ENCODE results near the gene TMPRSS3. TPM values are rescaled to one million over a fixed set of nuclear protein-coding genes. Genes with fewer than 3 reads are reported as not detected.

Gene TMPRSS3
- total RNA-seq, 1 donor from 2014 or later: not detected

DNA sequence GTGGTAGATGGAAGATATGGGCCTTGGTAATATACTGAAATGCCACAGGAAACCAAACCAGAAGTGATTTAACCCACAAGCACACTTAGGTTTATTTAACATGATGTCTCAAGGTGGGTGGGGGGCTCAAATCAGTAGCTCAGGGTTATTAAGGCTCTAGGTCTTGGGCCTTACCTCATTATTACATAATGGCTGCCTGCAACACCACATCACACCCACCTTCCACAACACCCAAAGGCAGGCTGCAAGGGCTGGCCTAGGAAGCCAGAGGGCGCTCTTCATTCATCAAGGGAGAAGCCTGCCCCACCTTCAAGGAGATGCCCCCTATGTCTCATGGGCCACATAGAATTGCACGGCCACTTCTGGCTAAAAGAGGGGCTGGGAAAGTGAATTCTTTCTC lies 35.5 kb downstream of the TMPRSS3 start:
- intact Hi-C loops (cut with DNase I): no loop called here

DNA sequence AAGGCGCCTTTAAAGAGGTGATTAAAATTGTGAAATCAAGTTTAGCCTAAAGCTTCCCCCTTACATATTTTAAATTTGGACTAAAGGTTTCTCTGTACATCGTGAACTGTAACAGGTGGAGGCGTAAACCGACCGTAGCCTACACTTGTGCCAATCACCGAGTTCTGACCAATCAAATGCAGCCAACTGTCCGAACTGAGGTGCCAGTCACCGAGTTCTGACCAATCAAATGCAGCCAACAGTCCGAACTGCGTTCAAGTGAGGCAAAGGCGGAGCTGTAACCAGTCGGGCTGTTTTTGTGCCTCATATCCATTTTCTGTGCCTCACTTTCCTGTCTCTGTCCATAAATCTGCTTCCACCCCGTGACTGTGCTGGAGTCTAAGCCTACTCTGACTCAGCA lies 36.9 kb downstream of the TMPRSS3 start:
- intact Hi-C loops (cut with DNase I): no loop called here

More for the DNA sequence above, 35.5 kb downstream of the TMPRSS3 start:
- no peak for DNase-seq (ENCODE audit: low spot score)

DNA sequence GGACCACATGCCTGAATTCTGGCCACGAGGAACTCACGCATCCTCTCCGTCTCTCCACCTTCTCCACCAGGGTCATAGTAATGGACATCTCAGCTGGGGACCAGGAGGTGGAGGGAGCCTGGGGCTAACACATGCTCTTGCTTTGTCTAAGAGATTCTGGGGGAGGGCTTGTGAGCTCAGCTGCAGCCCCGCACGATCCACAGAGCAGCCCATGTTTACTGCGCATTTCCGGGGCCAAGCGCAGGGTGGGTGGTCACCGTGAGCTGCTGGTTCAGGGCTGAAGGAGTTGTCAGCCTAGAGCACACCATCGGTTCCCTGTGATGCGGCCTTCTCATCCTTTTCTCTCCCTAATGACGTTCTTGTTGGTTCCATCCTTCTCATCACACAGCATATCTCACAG lies 37.6 kb downstream of the TMPRSS3 start:
- DNase-seq (ENCODE audit: low spot score): no peak
- intact Hi-C loops (cut with DNase I): no loop called here

More for the DNA sequence above, 36.9 kb downstream of the TMPRSS3 start:
- DNase-seq (ENCODE audit: low spot score): no peak

DNA sequence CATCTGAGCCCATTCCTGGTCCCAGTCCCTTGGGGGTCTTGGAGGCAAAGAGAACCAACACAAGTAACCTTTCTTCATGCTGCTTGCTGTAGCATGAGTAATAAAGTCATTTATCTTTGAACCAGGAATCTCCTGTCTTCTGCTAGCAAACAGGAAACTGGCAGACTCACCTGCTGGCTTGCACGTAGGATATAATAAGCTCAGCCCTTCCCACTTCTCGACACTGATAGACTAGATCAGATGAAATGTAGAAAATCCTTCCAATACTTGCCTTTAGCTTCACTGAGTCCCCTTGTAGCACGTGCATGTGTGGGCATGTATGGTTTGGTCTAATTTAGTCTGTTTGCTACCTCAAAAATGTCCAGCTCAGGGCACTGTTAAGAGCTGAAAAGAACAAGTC lies 38.5 kb downstream of the TMPRSS3 start:
- intact Hi-C loops (cut with DNase I): no loop called here
- DNase-seq (ENCODE audit: low spot score): no peak

DNA sequence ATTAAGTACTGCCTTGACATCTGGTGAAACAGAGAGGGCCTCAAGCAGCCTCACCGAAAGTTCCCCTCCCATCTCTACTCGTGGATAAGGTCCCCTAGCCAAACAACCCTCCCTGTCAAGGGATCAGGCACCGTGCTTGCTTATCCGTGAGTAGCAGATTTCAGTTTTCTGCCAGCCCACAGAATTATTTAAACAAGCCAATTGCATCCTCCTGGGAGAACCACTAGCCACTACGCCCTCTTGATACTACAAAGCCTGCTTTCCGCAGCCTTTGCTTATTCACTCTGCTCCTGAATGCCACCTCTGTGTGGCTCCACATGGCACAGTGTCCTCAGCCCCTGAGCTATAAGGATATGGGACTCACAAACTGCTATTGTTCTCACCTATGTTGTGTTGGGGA lies 39.2 kb downstream of the TMPRSS3 start:
- intact Hi-C loops (cut with DNase I): no loop called here
- DNase-seq (ENCODE audit: low spot score): peak; percentile 9

DNA sequence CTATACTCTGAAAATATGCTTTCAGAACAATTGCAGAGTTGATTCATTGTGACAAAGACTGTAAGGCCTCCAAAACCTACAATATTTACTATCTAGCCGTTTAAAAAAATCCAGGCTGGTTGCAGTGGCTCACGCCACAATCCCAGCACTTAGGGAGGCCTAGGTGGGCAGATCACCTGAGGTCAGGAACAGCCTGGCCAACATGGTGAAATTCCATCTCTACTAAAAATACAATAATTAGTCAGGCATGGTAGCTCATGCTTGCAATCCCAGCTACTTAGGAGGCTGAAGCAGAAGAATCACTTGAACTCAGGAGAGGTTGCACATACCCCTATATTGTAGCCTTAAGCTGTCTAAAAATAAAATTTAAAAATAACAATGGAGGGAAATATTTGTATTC lies 39.8 kb downstream of the TMPRSS3 start:
- no peak for DNase-seq (ENCODE audit: low spot score)
- intact Hi-C loops (cut with DNase I): no loop called here

DNA sequence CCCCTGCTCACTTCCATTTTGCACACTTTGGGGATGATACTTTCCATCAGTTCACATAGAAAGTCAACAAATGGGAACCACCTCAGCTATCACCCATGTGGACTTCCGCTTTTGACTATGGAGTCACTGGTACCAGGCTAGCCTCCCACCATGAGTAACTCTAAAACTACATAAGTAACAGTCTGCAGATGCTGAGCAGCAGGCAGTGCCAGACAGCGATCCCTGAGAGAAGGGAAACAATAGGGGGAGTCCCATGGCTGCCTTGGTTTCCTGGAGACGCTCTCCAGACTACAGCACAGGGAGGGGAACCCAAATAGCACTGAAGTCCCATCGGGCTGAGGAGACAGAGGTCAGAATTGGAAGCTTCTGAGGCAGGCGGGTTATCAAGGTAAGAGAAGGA lies 42.2 kb downstream of the TMPRSS3 start:
- intact Hi-C loops (cut with DNase I): no loop called here
- DNase-seq (ENCODE audit: low spot score): no peak

DNA sequence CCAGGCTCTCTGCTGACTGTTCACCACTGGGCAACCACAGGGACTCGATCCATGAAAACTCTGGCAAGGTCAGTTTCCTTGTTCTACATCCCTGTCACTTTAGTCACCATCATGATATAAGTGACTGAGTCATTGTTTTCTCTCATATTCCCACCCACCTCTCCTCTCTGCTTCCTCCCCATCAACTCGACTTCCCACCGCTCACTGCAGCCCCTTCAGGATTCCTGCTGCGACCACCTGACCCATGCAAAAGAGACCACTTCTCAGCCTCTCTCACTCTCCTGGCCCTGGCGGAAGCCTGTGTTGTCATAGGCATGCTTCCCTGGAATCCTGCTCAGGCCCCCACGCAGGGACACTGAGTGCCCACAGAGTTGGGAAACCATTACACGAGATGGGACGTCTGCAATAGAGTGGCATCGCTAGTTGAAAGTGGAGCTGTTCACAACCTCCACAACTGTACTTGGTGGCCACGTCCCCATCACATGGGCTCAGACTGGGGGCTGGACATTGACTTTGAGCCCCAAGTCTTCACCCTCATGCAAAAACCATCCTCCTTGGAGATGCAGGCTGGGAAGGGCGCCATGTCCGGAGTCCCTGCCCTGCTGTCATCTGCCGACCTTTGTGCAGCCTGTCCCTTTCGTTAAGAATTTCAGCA lies 43.3 kb downstream of the TMPRSS3 start:
- intact Hi-C loops (cut with DNase I): no loop called here
- DNase-seq (ENCODE audit: low spot score): no peak

DNA sequence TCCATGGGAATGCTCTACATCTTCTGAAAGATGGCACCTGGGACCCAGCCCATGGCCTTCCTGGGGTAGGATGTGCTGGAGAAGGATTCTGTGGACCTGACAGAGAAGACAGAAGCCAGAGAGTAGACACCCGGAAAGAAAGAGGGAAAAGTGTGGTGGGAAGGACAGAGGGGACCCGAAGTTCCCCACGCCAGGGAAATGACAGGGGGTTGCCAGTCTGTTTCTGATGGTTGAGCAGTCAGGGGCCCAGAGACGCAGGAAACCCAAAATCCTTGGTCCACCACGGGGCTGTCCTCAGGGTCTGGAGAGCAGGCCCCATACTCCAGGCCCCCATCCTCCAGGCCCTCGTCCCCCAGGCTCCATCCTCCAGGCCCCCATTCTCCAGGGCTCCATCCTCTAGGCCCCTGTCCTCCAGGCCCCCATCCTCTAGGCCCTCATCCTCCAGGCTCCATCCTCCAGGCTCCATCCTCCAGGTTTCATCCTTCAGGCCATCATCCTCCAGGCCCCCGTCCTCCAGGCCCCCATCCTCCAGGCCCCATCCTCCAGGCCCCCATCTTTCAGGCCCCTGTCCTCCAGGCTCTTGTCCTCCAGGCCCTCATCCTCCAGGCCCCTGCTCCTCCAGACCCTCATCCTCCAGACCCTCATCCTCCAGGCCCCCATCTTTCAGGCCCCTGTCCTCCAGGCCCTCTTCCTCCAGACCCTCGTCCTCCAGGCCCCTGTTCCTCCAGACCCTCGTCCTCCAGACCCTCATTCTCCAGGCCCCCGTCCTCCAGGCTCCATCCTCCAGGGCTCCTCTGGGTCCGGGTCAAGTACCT lies 44.0 kb downstream of the TMPRSS3 start:
- intact Hi-C loops (cut with DNase I): no loop called here
- DNase-seq (ENCODE audit: low spot score): no peak

DNA sequence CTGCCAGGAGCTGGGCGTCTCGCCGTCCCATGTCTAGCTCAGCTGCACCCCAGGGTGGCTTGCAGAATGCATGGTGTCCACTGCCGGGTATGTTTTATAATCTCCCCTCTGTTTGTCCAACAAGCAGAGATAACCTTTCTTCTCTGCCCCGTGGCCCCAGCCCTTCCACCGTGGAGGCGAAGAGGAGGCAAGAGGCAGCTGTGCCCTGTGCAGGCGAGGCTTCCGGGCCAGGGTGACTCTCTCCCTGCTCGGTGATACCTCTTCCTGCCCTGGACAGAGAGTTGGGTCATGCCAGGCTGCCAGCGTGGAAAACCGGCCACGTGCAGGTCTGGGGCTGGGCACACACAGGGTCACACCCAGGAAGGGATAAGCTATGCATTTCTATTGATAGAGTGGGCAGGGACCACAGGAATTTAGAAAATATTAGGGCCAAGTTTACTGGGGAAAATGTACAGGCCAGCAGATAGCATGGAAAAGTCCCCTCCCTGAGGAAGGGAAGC lies 44.9 kb downstream of the TMPRSS3 start, which contains the start of gene TFF2:
Gene TFF2 (minus strand): TSS at position 68 of the 500 bp plus-strand sequence. CDS start 37 bp downstream, at position 31.
- DNase-seq (ENCODE audit: low spot score): no peak
- intact Hi-C loops (cut with DNase I): no loop called here

DNA sequence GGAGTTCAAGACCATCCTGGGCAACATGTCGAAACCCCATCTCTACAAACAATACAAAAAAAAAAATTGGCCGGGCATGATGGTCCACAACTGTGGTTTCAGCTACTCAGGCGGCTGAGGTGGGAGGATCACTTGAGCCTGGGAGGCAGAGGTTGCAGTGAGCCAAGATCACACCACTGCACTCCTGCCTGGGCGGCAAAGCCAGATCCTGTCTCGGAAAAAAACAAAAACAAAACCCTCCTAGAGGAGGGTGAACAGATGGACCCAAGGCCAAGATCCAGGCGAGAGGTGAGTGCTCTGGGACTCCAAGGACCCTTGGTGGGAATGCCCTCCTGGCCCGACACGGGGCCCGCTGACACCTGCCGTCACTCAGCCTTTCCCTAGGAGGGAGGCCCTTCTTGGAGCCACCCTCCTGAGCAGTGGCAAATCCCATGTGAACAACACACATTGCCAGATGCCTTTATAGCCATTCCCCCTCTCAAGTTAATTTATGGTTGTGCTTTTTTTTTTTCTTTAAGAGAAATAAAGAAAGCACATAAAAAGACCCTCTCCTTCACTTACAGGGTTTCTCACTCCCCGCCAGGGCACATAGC lies 45.4 kb downstream of the TMPRSS3 start:
- intact Hi-C loops (cut with DNase I): no loop called here
- DNase-seq (ENCODE audit: low spot score): no peak

DNA sequence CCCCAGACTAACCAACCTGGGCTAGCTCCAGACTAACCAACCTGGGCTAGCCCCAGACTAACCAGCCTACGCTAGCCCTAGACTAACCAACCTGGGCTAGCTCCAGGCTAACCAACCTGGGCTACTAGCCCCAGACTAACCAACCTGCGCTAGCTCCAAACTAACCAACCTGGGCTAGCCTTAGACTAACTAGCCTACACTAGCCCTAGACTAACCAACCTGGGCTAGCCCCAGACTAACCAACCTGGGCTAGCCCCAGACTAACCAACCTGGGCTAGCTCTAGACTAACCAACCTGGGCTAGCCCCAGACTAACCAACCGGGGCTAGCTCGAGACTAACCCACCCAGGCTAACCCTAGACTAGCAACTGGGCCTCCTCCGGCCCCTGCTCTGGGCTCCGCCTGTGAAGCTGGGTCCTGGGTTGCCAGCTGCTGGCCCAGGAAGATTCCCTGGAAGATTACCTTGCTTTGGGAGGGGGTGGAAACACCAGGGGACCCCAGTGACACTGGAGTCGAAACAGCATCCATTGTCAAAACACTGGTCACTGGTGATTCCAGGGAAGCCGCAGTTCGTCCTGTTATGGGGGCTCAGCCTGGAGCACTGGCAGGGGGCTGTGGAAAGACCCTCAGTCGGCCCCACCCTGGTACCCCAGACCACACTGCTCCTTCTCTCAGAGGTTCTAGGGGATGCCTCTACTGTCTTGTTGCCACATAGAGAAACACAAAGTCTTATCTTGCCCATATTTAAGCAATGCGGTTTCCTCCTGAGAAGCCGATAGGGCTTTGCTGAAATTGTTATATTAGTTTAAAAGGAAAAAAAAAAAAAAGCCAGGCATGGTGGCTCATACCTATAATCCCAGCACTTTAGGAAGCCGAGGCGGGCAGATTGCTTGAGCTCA lies 46.2 kb downstream of the TMPRSS3 start:
- no peak for DNase-seq (ENCODE audit: low spot score)
- intact Hi-C loops (cut with DNase I): no loop called here

DNA sequence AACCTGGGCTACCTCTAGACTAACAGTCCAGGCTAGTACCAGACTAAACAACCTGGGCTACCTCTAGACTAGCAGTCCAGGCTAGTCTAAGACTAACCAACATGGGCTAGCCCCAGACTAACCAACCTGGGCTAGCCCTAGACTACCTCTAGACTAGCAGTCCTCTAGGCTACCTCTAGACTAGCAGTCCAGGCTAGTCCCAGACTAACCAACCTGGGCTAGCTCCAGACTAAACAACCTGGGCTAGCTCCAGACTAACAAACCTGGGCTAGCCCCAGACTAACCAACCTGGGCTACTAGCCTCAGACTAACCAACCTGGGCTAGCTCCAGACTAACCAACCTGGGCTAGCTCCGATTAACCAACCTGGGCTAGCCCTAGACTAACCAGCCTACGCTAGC lies 47.1 kb downstream of the TMPRSS3 start:
- intact Hi-C loops (cut with DNase I): no loop called here
- no peak for DNase-seq (ENCODE audit: low spot score)

DNA sequence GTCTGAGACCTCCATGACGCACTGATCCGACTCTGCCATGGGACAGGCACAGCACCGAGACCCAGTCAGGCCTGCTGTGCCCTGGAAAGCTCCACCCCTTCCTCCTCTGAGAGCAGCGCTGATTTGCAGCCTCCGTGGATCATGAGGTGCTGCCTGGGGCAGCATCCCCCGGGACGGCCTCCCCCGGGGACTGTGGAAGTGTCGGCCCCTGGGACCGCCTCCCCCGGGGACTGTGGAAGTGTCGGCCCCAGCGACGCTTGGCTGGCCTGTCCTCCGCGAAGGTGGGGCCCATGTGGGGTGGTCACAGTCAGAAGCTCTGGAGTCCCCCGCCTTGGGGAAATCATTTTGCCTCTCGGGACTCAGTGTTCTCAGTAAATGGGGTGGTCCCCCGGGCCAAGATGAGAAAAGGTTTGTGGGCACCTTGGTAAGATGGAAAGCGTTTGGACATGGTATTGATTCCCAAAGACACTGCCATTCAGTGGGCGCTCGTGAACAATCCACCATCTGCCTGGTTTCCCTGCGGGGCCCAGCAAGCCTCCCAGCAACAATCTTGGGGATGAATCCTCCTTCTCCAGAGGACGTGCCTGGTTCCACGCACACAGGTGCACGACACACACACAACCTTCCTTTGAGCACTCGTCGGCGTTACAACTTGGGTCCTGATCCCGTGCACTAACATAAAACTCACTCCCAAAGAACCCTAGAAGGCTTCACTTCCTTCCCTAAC lies 48.1 kb downstream of the TMPRSS3 start:
- no peak for DNase-seq (ENCODE audit: low spot score)
- intact Hi-C loops (cut with DNase I): no loop called here

DNA sequence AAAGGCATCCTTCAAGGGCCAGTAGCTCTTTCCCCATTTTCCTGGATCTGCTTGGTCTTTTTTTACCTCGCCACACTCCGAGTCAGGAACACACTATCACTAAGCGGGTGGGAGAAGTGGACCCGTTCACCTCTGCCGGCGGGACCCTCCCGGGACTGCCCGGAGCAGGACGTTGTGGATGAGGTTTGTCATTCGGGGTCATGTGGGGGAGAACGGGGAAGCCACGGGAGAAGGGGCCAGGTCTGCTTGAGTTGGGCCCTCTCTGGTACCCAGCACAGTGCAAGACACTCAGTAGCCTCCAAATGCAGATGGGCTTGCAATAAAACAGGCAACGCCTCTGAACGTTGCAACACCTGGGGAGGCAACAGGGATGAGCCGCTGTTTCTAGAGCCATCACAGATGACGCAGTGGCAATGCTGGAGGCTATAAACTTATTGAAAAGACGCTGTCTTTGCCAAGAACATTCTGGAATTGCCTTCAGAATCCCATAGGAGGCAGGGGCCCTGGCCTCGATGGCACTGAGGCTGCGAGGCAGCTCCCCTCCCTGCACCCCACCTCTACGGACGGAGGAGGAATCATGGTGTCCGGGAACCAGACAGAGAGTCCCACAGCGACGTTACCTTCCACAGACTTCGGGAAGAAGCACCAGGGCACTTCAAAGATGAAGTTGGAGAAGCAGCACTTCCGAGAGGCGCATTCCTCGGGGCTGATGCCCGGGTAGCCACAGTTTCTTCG lies 48.8 kb downstream of the TMPRSS3 start:
- no peak for DNase-seq (ENCODE audit: low spot score)
- intact Hi-C loops (cut with DNase I): no loop called here

DNA sequence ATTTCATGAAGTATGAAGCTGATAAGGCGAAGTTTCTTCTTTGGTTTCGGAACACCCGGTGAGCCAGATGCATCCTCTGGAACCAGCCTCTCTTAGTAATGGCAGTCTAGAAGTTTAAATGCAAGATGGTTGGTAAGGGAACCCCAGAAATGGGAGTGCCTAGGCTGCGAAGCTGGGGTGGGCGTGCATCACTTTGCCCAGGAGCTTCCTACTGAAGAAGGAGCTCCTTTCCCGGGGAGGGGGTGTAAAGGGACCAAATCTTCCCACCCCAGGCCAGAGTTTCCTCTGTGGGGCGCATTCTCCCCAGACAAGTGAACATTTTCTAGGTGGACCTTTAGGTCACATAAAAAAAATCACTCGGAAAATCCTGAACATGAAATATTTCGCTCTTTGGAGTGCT lies 49.4 kb downstream of the TMPRSS3 start:
- intact Hi-C loops (cut with DNase I): no loop called here
- no peak for DNase-seq (ENCODE audit: low spot score)

DNA sequence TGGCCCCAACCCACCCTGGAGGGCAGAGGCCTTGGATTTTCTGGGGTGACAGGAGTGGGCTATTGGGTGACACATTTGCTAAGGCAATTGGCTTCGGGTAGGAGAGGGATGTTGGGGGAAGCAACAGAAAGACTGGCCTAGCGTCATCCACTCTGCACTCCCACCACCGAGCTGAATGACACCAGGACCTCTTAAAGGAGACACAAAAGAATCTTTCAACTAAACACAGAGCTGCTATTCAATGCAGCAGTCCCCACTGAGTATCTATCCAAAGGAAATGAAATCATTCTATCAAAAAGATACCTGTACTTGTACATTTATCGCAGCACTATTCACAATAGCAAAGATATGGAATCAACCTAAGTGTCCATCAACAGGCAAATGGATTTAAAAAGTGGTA lies 51.2 kb downstream of the TMPRSS3 start:
- intact Hi-C loops (cut with DNase I): no loop called here
- DNase-seq (ENCODE audit: low spot score): no peak

DNA sequence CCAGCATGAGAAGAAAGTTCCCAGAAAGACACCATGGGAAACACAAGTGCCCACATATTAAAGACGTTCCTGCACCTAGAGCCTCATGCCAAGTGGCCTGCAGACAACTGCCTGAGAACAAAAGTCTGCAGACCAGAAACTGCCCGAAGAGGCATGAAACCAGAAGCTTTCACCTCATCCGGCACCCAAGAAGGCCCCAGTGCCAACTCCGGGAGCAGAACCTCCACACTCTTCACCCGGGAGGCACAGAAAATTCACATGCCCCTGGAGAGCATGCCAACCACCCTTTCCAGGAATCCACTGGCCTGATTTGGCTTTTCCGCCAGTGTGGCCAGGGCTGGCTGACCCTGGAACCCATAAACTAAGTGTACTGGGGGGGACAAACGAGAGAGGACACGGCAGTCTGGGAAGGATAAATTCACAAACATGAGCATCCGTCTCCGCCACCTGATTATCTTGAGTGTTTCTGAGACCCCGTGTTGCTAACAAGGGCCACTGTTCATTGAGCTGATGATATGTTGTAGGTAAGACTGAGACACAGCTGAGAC lies 51.8 kb downstream of the TMPRSS3 start:
- DNase-seq (ENCODE audit: low spot score): no peak
- intact Hi-C loops (cut with DNase I): no loop called here
